AG09309 (cell line): Measurements from ENCODE around the gene MRPL53.
"Not testable (repeated sequence)": the region's sequence is repeated elsewhere in the genome, so short reads cannot be mapped to it uniquely, and the experiment has no call there.

ENCODE experiments used
- DNase-seq: peaks from one replicate; pipeline ENCODE4 v3.0.0-alpha.2; 2010; ENCODE audit warnings: low read depth
- H3K4me3 ChIP-seq: 2 replicates; pipeline ENCODE4 v1.5.1; 2011; ENCODE audit warnings: mild to moderate bottlenecking, low read depth, low read length, moderate library complexity; ENCODE audit not compliant: control insufficient read depth
- CTCF ChIP-seq: IDR thresholded peaks from 2 replicates; pipeline ENCODE4 v1.5.1; 2011; ENCODE audit warnings: mild to moderate bottlenecking, low read depth, low read length, inconsistent platforms; ENCODE audit not compliant: insufficient read depth, control insufficient read depth; ENCODE audit errors: missing control alignments

MRPL53 gene

GRCh38 chr2:74461187-74462053 lies 11.1 kb downstream of the MRPL53 start:
- no peak for DNase-seq

GRCh38 chr2:74460187-74460586 lies 12.3 kb downstream of the MRPL53 start:
- H3K4me3 ChIP-seq, DNase-seq: not testable (repeated sequence)

More at GRCh38 chr2:74461187-74462053, 11.1 kb downstream of the MRPL53 start:
- no peak overlapping the region for H3K4me3 ChIP-seq
- TF ChIP-seq CTCF, result no peak

- DNase-seq, result not testable (repeated sequence)
- peak overlapping the region; percentile 32 for H3K4me3 ChIP-seq
Observed at GRCh38 chr2:74459503-74460118, 12.9 kb downstream of the MRPL53 start.

- peak overlapping the region; percentile 75 for H3K4me3 ChIP-seq
- DNase-seq, result no peak
- no peak for TF ChIP-seq CTCF
Observed at GRCh38 chr2:74458938-74459363, 13.5 kb downstream of the MRPL53 start.

DNA sequence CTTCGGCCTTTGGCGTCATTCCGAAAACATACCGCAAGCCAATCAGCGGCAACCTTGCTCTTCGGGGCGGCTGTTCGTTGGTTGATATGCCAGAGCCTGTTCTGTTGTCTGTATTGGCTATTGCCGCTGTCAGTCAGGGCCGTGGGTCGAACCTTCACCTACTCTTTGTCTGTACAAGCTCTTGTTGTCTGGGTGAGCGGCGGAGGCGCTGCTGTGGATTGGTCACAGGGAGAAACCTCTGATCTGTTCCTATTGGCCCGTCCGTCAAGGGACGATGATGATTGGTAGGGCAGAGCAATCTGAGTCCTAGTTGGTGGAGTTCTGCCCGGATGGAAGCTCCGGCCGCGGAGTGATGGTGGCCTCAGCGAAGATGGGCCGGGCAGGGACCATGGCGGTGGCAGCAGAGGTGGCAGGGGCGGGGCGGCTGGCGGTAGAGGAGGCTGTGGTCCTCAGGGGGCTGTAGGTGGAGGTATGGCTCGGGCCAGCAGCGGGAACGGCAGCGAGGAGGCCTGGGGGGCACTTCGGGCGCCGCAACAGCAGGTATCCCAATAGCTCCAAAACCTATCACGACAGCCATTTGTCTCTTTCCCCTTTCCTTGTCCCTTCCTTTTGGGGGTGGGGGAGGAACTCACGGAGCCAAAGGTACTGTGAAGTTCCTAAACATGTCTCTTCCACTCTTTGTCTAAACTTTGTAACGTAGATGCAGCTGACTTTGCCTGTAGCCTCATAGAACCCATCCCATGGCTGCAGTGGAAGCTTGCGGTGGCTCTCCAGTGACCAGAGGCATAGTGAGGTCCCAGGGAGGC lies 14.1 kb downstream of the MRPL53 start, which contains the start of gene WBP1:
WBP1 (plus strand) TSS at position 307 of the 806 bp plus-strand sequence; CDS start at position 472, 165 bp downstream.
- H3K4me3 ChIP-seq, result peak within 1 kb of the TSS; percentile 75
- no peak for TF ChIP-seq CTCF
- DNase-seq, result peak; percentile 100

DNA sequence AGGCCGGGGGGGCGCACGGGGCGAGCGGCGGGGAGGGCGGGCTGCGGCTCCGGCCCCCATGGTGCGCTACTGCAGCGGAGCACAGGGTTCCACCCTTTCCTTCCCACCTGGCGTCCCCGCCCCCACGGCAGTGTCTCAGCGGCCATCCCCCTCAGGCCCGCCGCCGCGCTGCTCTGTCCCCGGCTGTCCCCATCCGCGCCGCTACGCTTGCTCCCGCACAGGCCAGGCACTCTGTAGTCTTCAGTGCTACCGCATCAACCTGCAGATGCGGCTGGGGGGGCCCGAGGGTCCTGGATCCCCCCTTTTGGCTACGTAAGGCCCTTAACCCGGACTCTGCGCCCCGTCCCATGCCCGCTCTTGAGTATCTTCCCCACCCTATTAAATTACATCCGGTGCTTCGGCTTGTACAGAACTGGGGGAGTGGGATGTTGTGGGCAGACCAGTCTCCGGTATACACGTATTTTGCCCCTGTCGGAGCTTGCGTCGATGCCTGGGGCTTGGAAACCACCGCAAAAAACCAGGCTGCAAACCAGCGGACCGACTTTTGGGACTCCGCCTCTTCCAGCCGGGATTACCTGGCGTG lies 14.8 kb downstream of the MRPL53 start:
- no peak for DNase-seq
- H3K4me3 ChIP-seq, result peak overlapping the region; percentile 68
- TF ChIP-seq CTCF, result no peak

DNA sequence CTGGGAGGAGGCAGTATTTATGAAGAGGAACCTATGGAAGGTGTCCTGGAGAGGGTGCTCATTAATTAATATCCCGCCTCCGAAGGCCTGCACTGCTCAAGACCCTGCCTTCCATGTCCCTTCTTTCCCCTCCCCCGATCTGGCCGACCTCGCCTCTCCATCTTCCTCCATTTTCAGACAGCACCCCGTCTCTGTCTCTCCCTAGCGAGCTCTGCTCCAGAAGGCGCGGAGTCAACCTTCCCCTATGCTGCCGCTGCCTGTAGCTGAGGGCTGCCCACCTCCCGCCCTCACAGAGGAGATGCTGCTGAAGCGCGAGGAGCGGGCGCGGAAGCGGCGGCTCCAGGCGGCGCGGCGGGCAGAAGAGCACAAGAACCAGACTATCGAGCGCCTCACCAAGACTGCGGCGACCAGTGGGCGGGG lies 15.3 kb downstream of the MRPL53 start:
- no peak for DNase-seq
- no peak for TF ChIP-seq CTCF
- H3K4me3 ChIP-seq, result peak overlapping the region; percentile 68
